Measurements from ENCODE around the gene CYYR1.

Gene CYYR1

GRCh38 chr21:26550326-26550725, 22.8 kb downstream of the CYYR1 start:
- no peak for DNase-seq

GRCh38 chr21:26546446-26547097, 26.5 kb downstream of the CYYR1 start:
- DNase-seq: peak; percentile 1

- DNase-seq: no peak
Observed at GRCh38 chr21:26544201-26544775, 28.8 kb downstream of the CYYR1 start.

- DNase-seq: no peak
Observed at GRCh38 chr21:26540651-26541050, 32.4 kb downstream of the CYYR1 start.

GRCh38 chr21:26539566-26539965, 33.5 kb downstream of the CYYR1 start:
- no peak for DNase-seq

- no peak for DNase-seq
Observed at GRCh38 chr21:26534517-26534916, 38.6 kb downstream of the CYYR1 start.

- no peak for DNase-seq
Observed at GRCh38 chr21:26532208-26532607, 40.9 kb downstream of the CYYR1 start.

- no peak for DNase-seq
Observed at GRCh38 chr21:26529526-26529925, 43.6 kb downstream of the CYYR1 start.

- no peak for DNase-seq
Observed at GRCh38 chr21:26528882-26529281, 44.2 kb downstream of the CYYR1 start.

- no peak for DNase-seq
Observed at GRCh38 chr21:26522704-26523103, 50.4 kb downstream of the CYYR1 start.

GRCh38 chr21:26519142-26519541, 53.9 kb downstream of the CYYR1 start:
- DNase-seq: no peak

- DNase-seq: no peak
Observed at GRCh38 chr21:26515257-26515656, 57.8 kb downstream of the CYYR1 start.

GRCh38 chr21:26513212-26513611, 59.9 kb downstream of the CYYR1 start:
- no peak for DNase-seq

- no peak for DNase-seq
Observed at GRCh38 chr21:26512664-26513063, 60.4 kb downstream of the CYYR1 start.

- DNase-seq: no peak
Observed at GRCh38 chr21:26508903-26509302, 64.2 kb downstream of the CYYR1 start.

- no peak for DNase-seq
Observed at GRCh38 chr21:26506956-26507355, 66.1 kb downstream of the CYYR1 start.

- DNase-seq: no peak
Observed at GRCh38 chr21:26505211-26505610, 67.9 kb downstream of the CYYR1 start.

GRCh38 chr21:26503414-26503813, 69.7 kb downstream of the CYYR1 start:
- DNase-seq: no peak

- DNase-seq: no peak
Observed at GRCh38 chr21:26501495-26502021, 71.5 kb downstream of the CYYR1 start.

- no peak for DNase-seq
Observed at GRCh38 chr21:26499495-26499894, 73.6 kb downstream of the CYYR1 start.

GRCh38 chr21:26495283-26495849, 77.7 kb downstream of the CYYR1 start:
- no peak for DNase-seq

- no peak for DNase-seq
Observed at GRCh38 chr21:26491663-26492062, 81.4 kb downstream of the CYYR1 start.

GRCh38 chr21:26490771-26491170, 82.3 kb downstream of the CYYR1 start:
- no peak for DNase-seq

GRCh38 chr21:26489781-26490180, 83.3 kb downstream of the CYYR1 start:
- DNase-seq: no peak

All from CD4-positive, alpha-beta T cell treated with Interleukin-12 subunit alpha and Interleukin-12 subunit beta, for 1 hour (primary cell).